Stomach smooth muscle (tissue), 2 donors: ENCODE results near the gene ADAMTS1.

Experiments used
- H3K27ac ChIP-seq: one replicate; pipeline ENCODE4 v1.7.0; 2013; ENCODE audit warnings: mild to moderate bottlenecking, low read length, inconsistent platforms
- H3K27me3 ChIP-seq, 2 donors: one replicate each; pipeline ENCODE4 v1.7.0; 2013; ENCODE audit warnings: low read length in 2 of 2; ENCODE audit not compliant: insufficient read depth in 2 of 2, control insufficient read depth in 1 of 2
- H3K36me3 ChIP-seq, 2 donors: one replicate each; pipeline ENCODE4 v1.7.0; 2013; ENCODE audit warnings: low read length in 2 of 2; ENCODE audit not compliant: control insufficient read depth in 2 of 2, insufficient read depth in 2 of 2
- H3K4me1 ChIP-seq: one replicate; pipeline ENCODE4 v1.7.0; 2013; ENCODE audit warnings: low read length; ENCODE audit not compliant: control insufficient read depth, insufficient read depth
- H3K4me3 ChIP-seq, 2 donors: one replicate each; pipeline ENCODE4 v1.7.0; 2013; ENCODE audit warnings: low read length in 2 of 2
- H3K9ac ChIP-seq, 2 donors: one replicate each; pipeline ENCODE4 v1.7.0; 2013; ENCODE audit warnings: low read length in 2 of 2, mild to moderate bottlenecking in 1 of 2
- H3K9me3 ChIP-seq, 2 donors: one replicate each; pipeline ENCODE4 v1.7.0; 2013; ENCODE audit warnings: low read length in 2 of 2; ENCODE audit not compliant: control insufficient read depth in 2 of 2
- donor health status: healthy.
- donor health status: Pancreatic carcinoma.

The ADAMTS1 gene

GRCh38 chr21:26845066-26845758, at the start of gene ADAMTS1:
ADAMTS1 (minus strand) TSS chr21:26845409; CDS start chr21:26844954, 455 bp downstream.
- H3K36me3 ChIP-seq = peaks cover 17 to 22% of the 10 kb centered on the region in 2 donors
- H3K9ac ChIP-seq = peak within 1 kb of the TSS; percentile 89 to 92
- peak within 1 kb of the TSS; percentile 90 to 94 for H3K4me3 ChIP-seq
- H3K27me3 ChIP-seq = no peaks in the 10 kb centered on the region
- peak within 1 kb of the TSS; percentile 97 for H3K27ac ChIP-seq
- H3K4me1 ChIP-seq = peaks cover 33% of the 10 kb centered on the region
- H3K9me3 ChIP-seq = no peaks in the 10 kb centered on the region

DNA sequence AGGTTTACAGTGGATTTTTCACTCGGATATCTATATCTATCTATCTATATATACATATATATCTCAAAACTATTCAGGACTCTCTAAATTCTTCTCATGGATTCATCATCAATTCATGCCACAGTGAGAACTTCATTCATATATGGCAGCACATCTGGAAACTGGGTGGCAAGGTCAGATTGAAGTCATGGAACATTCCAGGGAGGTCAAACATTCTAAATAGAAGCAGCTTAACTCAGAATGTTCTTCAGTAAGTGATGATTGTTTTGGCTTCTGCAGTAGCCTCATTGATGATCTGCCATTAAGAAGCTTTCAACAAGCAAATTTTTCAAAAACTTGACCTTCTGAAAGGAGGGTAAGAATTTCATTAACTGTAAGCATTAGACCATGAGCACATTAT, 46.9 kb upstream of the ADAMTS1 start:
- no peaks in the 10 kb centered on the region for H3K36me3 ChIP-seq
- no peaks in the 10 kb centered on the region for H3K27me3 ChIP-seq
- no peak overlapping the region for H3K27ac ChIP-seq
- no peak overlapping the region for H3K9ac ChIP-seq
- H3K4me1 ChIP-seq = no peaks in the 10 kb centered on the region
- no peak overlapping the region for H3K4me3 ChIP-seq
- H3K9me3 ChIP-seq = no peaks in the 10 kb centered on the region

DNA sequence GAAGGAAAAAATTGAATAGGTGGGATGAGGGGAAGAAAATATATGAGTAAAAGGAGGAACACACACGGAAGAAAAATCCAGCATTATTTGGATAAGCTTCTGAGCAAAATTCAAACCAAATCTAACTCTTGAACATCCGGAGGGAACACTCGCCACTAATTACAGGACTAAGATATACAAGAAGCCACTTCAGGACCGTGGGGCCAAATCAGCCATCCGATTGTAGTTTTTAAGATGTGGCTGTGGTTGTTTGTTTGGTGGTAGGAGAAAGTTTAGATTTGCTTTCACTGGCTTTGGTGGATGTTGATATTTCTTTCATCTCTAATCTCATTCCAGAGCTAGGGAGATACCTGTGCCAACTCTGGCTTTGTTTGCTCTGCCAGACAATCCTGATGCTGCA, 43.7 kb upstream of the ADAMTS1 start:
- no peak overlapping the region for H3K27ac ChIP-seq
- no peak overlapping the region for H3K4me3 ChIP-seq
- H3K4me1 ChIP-seq = no peaks in the 10 kb centered on the region
- H3K36me3 ChIP-seq = no peaks in the 10 kb centered on the region
- no peaks in the 10 kb centered on the region for H3K27me3 ChIP-seq
- no peak overlapping the region for H3K9ac ChIP-seq
- no peaks in the 10 kb centered on the region for H3K9me3 ChIP-seq

DNA sequence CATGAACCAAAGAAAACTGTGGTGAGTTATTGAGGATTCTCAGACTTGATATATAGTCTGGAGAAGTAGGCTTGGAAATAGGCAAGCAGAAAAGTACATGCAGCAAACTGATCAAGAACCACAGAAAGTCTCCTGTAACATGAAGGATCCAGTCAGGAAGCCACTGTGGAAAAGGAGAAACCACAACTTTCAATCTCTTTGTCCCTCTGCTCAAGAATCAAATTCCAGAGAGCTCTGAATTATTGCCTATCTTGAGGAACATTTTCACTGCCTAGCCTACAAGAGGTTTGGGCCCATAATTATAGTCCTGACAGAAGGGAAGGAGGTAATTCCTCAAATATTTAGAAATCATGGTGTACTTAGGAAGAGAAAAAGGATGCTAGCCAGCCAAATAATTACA, 43.0 kb upstream of the ADAMTS1 start:
- Histone ChIP-seq H3K4me3 (no peak overlapping the region), H3K9me3 (no peaks in the 10 kb centered on the region), H3K36me3 (no peaks in the 10 kb centered on the region), H3K4me1 (no peaks in the 10 kb centered on the region), H3K27ac (no peak overlapping the region), H3K9ac (no peak overlapping the region), H3K27me3 (no peaks in the 10 kb centered on the region)

DNA sequence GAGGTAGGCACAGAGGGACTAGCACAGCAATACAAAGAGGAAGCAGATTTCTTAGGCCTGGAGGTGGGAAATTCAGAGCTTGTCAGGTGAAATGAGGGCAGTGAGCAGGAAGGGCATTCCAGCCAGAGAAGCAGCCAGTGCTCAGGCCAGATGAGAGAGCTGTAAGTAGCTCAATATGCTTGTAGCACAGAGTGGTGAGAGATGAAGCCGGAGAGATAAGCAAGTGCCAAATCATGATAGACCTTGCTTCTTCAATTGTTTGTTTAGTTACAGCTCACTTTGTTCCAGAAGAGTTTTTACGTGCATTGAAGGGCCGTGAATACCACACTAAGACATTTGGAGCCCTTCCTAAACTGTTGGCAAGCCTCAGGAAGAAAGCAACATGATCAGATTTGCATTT, 42.0 kb upstream of the ADAMTS1 start:
- Histone ChIP-seq H3K9me3 (no peaks in the 10 kb centered on the region), H3K4me3 (no peak overlapping the region)

DNA sequence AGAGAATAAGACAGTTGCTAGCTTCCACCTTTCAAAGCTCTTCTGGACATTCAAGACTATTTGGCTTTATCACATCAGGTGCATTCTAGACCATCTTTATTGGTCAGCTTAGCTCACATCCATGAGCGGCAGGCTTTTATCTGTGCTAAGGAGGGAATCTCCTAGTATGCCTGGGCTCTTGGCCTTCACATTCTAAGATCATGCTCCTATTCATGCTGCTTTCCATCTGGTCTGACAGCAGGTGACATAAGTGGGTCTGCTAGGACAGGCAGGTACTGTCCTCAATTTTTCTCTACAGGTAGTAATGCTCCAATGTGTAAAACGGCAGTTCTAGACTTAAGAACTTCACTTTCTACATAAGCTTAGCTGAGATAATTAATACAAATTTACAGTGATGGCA, 39.2 kb upstream of the ADAMTS1 start:
- H3K9ac ChIP-seq = no peak overlapping the region
- no peaks in the 10 kb centered on the region for H3K36me3 ChIP-seq
- H3K27me3 ChIP-seq = no peaks in the 10 kb centered on the region
- H3K27ac ChIP-seq = no peak overlapping the region
- H3K9me3 ChIP-seq = no peaks in the 10 kb centered on the region
- H3K4me1 ChIP-seq = no peaks in the 10 kb centered on the region
- no peak overlapping the region for H3K4me3 ChIP-seq

More for the DNA sequence above, 42.0 kb upstream of the ADAMTS1 start:
- H3K27me3 ChIP-seq = no peaks in the 10 kb centered on the region
- H3K27ac ChIP-seq = no peak overlapping the region
- no peaks in the 10 kb centered on the region for H3K36me3 ChIP-seq
- no peak overlapping the region for H3K9ac ChIP-seq
- no peaks in the 10 kb centered on the region for H3K4me1 ChIP-seq

DNA sequence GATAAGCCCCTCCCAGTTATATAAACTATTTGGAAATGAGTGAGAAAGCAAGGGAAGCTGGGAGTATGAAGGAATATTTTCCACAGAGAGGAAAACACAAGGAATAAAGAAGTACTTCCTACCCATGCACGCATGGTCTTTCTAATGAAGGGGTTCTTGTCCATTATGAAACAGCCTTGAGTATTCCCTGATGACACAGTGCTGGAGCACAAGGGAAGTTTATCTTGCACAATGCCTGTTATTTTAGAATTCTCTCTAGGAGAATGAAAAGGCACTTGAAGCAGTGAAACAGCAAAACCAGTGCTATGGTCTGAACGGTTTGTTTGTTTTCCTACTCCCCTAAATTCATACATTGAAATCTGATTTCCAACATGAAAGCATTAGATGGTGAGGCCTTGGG, 38.6 kb upstream of the ADAMTS1 start:
- H3K27me3 ChIP-seq = no peaks in the 10 kb centered on the region
- H3K4me1 ChIP-seq = no peaks in the 10 kb centered on the region
- no peaks in the 10 kb centered on the region for H3K9me3 ChIP-seq
- no peak overlapping the region for H3K4me3 ChIP-seq
- no peaks in the 10 kb centered on the region for H3K36me3 ChIP-seq
- no peak overlapping the region for H3K27ac ChIP-seq
- no peak overlapping the region for H3K9ac ChIP-seq

GRCh38 chr21:26881504-26882228, 36.5 kb upstream of the ADAMTS1 start:
- no peaks in the 10 kb centered on the region for H3K4me1 ChIP-seq
- H3K36me3 ChIP-seq = no peaks in the 10 kb centered on the region
- H3K9me3 ChIP-seq = no peaks in the 10 kb centered on the region
- H3K9ac ChIP-seq = no peak overlapping the region
- H3K4me3 ChIP-seq = no peak overlapping the region
- H3K27me3 ChIP-seq = no peaks in the 10 kb centered on the region
- H3K27ac ChIP-seq = no peak overlapping the region

GRCh38 chr21:26877018-26877417, 31.8 kb upstream of the ADAMTS1 start:
- Histone ChIP-seq H3K4me1 (no peaks in the 10 kb centered on the region), H3K9ac (no peak overlapping the region), H3K36me3 (no peaks in the 10 kb centered on the region), H3K4me3 (no peak overlapping the region), H3K9me3 (peaks cover 2 to 4% of the 10 kb centered on the region in 2 donors), H3K27ac (no peak overlapping the region), H3K27me3 (no peaks in the 10 kb centered on the region)

DNA sequence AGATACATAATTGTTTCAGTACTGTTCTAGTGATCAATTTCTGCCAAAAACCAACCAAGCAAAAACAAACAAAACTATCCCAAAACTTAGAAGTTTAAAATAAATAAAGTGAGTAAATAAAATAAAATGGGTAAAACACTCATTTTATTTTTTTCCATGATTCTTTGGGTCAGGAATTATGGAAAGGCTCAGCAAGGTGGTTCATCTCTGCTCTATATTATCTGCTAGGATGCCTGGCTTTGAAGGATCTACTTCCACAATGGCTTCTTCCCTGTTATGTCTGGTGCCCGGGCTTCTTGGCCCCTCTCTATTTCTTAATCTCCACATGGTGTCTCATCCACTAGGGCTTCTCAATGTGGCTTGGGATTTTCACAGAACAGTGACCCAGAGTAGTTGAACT, 29.1 kb upstream of the ADAMTS1 start:
- H3K27ac ChIP-seq = no peak overlapping the region
- H3K9me3 ChIP-seq = peaks cover 2 to 4% of the 10 kb centered on the region in 2 donors
- no peak overlapping the region for H3K4me3 ChIP-seq
- H3K4me1 ChIP-seq = no peaks in the 10 kb centered on the region
- no peaks in the 10 kb centered on the region for H3K36me3 ChIP-seq
- no peaks in the 10 kb centered on the region for H3K27me3 ChIP-seq
- no peak overlapping the region for H3K9ac ChIP-seq

GRCh38 chr21:26865857-26866256, 20.6 kb upstream of the ADAMTS1 start:
- no peak overlapping the region for H3K27ac ChIP-seq

More at GRCh38 chr21:26865857-26866256, 20.6 kb upstream of the ADAMTS1 start:
- Histone ChIP-seq H3K9ac (no peak overlapping the region), H3K36me3 (no peaks in the 10 kb centered on the region), H3K27me3 (no peaks in the 10 kb centered on the region), H3K4me1 (no peaks in the 10 kb centered on the region), H3K9me3 (no peaks in the 10 kb centered on the region), H3K4me3 (no peak overlapping the region)
